ELR (cell line): ENCODE measurements around the gene GNG7.
A peak's percentile ranks its signal among the peaks of the same experiment; 100 is the strongest.

Experiments
- DNase-seq: peaks from one replicate; pipeline ENCODE4 v3.0.0-alpha.2; 2015; ENCODE audit warnings: low read depth

Gene GNG7

GRCh38 chr19:2702170-2703076 lies at the start of gene GNG7:
TSS of gene GNG7 (minus strand) at chr19:2702694. CDS start at chr19:2520688, 182,006 bp downstream.
- DNase-seq = peak; percentile 62

- no peak for DNase-seq
Measured at GRCh38 chr19:2751438-2751830, 48.9 kb upstream of the GNG7 start.

- no peak for DNase-seq
Measured at GRCh38 chr19:2750808-2751437, 48.4 kb upstream of the GNG7 start.

- no peak for DNase-seq
Measured at GRCh38 chr19:2747349-2747748, 44.9 kb upstream of the GNG7 start.

GRCh38 chr19:2744113-2744512 lies 41.6 kb upstream of the GNG7 start:
- no peak for DNase-seq

- no peak for DNase-seq
Measured at GRCh38 chr19:2743099-2743498, 40.6 kb upstream of the GNG7 start.

GRCh38 chr19:2740314-2740656 lies 37.8 kb upstream of the GNG7 start:
- DNase-seq = no peak

GRCh38 chr19:2739602-2740313 lies 37.3 kb upstream of the GNG7 start, which contains the start of gene SLC39A3:
TSS of gene SLC39A3 (minus strand) at chr19:2740017. CDS start at chr19:2737257, 2,760 bp downstream.
- DNase-seq = peak; percentile 98

GRCh38 chr19:2736550-2737190 lies 34.2 kb upstream of the GNG7 start:
- no peak for DNase-seq

GRCh38 chr19:2735374-2735773 lies 32.9 kb upstream of the GNG7 start:
- DNase-seq = no peak

- DNase-seq = no peak
Measured at GRCh38 chr19:2734589-2735288, 32.2 kb upstream of the GNG7 start.

- no peak for DNase-seq
Measured at GRCh38 chr19:2733930-2734588, 31.6 kb upstream of the GNG7 start.

GRCh38 chr19:2732883-2733282 lies 30.4 kb upstream of the GNG7 start:
- DNase-seq = no peak

GRCh38 chr19:2732157-2732725 lies 29.7 kb upstream of the GNG7 start:
- DNase-seq = no peak

GRCh38 chr19:2731181-2731995 lies 28.9 kb upstream of the GNG7 start:
- DNase-seq = no peak

- no peak for DNase-seq
Measured at GRCh38 chr19:2729943-2730818, 27.7 kb upstream of the GNG7 start.

GRCh38 chr19:2728783-2729387 lies 26.4 kb upstream of the GNG7 start:
- no peak for DNase-seq

- peak; percentile 45 for DNase-seq
Measured at GRCh38 chr19:2727640-2727944, 25.1 kb upstream of the GNG7 start.
